ENCODE data around the gene FAM149A.

The FAM149A gene

GRCh38 chr4:186201010-186201409 lies 96.5 kb downstream of the FAM149A start:
- peaks cover 21% of the 10 kb centered on the region for H3K4me1 Mint-ChIP-seq
- peaks cover 15% of the 10 kb centered on the region for H3K36me3 Mint-ChIP-seq (ENCODE audit: low read depth)
- no peaks in the 10 kb centered on the region for H3K27me3 Mint-ChIP-seq (ENCODE audit: low read depth, poor library complexity)
- H3K9me3 Mint-ChIP-seq: peaks cover under 1% of the 10 kb centered on the region
- TF ChIP-seq CTCF (IDR thresholded peaks at IDR 0.05): no peak
- no peak overlapping the region for H3K27ac Mint-ChIP-seq
- H3K4me3 Mint-ChIP-seq: no peak overlapping the region
- no peak for DNase-seq

- no peaks in the 10 kb centered on the region for H3K27me3 Mint-ChIP-seq (ENCODE audit: low read depth, poor library complexity)
- peak; percentile 22 for DNase-seq
- peaks cover 9% of the 10 kb centered on the region for H3K36me3 Mint-ChIP-seq (ENCODE audit: low read depth)
- H3K9me3 Mint-ChIP-seq: peaks cover 4% of the 10 kb centered on the region
- peaks cover 21% of the 10 kb centered on the region for H3K4me1 Mint-ChIP-seq
- H3K4me3 Mint-ChIP-seq: no peak overlapping the region
- TF ChIP-seq CTCF (IDR thresholded peaks at IDR 0.05): peak; percentile 48
- H3K27ac Mint-ChIP-seq: no peak overlapping the region
Measured at GRCh38 chr4:186201535-186202230, 97.2 kb downstream of the FAM149A start.

- no peak for TF ChIP-seq CTCF (IDR thresholded peaks at IDR 0.05)
- DNase-seq: no peak
- Mint-ChIP-seq H3K9me3 (peaks cover 5% of the 10 kb centered on the region), H3K27ac (no peak overlapping the region), H3K4me3 (no peak overlapping the region), H3K27me3 (ENCODE audit: low read depth, poor library complexity) (no peaks in the 10 kb centered on the region), H3K4me1 (peaks cover 21% of the 10 kb centered on the region), H3K36me3 (ENCODE audit: low read depth) (peaks cover under 1% of the 10 kb centered on the region)
Measured at GRCh38 chr4:186202490-186203140, 98.1 kb downstream of the FAM149A start.

GRCh38 chr4:186203406-186203805 lies 98.9 kb downstream of the FAM149A start:
- H3K36me3 Mint-ChIP-seq (ENCODE audit: low read depth): peaks cover 4% of the 10 kb centered on the region

GRCh38 chr4:186204103-186204559 lies 99.6 kb downstream of the FAM149A start:
- no peak for DNase-seq

More at GRCh38 chr4:186203406-186203805, 98.9 kb downstream of the FAM149A start:
- no peaks in the 10 kb centered on the region for H3K27me3 Mint-ChIP-seq (ENCODE audit: low read depth, poor library complexity)
- no peak overlapping the region for H3K4me3 Mint-ChIP-seq
- TF ChIP-seq CTCF (IDR thresholded peaks at IDR 0.05): no peak
- H3K9me3 Mint-ChIP-seq: peaks cover 9% of the 10 kb centered on the region
- H3K4me1 Mint-ChIP-seq: peaks cover 21% of the 10 kb centered on the region
- no peak for DNase-seq
- no peak overlapping the region for H3K27ac Mint-ChIP-seq

More at GRCh38 chr4:186204103-186204559, 99.6 kb downstream of the FAM149A start:
- Mint-ChIP-seq H3K36me3 (ENCODE audit: low read depth) (peaks cover 10% of the 10 kb centered on the region), H3K9me3 (peaks cover 16% of the 10 kb centered on the region), H3K27ac (no peak overlapping the region), H3K4me3 (no peak overlapping the region), H3K27me3 (ENCODE audit: low read depth, poor library complexity) (no peaks in the 10 kb centered on the region), H3K4me1 (peaks cover 21% of the 10 kb centered on the region)
- TF ChIP-seq CTCF (IDR thresholded peaks at IDR 0.05): no peak
